Mesenchymal stem cell (in vitro differentiated cells and primary cell): ENCODE results near the gene KRT23.

Source experiments
- DNase-seq: peaks from one replicate; pipeline ENCODE4 v3.0.0-alpha.2; 2013
- H2AFZ ChIP-seq: one replicate; pipeline ENCODE4 v1.6.1; 2013; ENCODE audit warnings: low read depth, mild to moderate bottlenecking, control low read depth, inconsistent platforms, low read length, moderate library complexity
- H2AK5ac ChIP-seq: 2 replicates; pipeline ENCODE4 v1.6.1; 2013; ENCODE audit warnings: low read length, moderate library complexity, mild to moderate bottlenecking, inconsistent platforms; ENCODE audit not compliant: severe bottlenecking
- H2BK120ac ChIP-seq: one replicate; pipeline ENCODE4 v1.6.1; 2013; ENCODE audit warnings: low read depth, mild to moderate bottlenecking, inconsistent platforms, low read length, moderate library complexity
- H2BK12ac ChIP-seq, 2 experiments: one replicate each; pipeline ENCODE4 v1.6.1; 2013; ENCODE audit warnings: inconsistent platforms in 2 of 2, low read length in 2 of 2, mild to moderate bottlenecking in 2 of 2, moderate library complexity in 2 of 2, control low read depth in 1 of 2
- H2BK15ac ChIP-seq: one replicate; pipeline ENCODE4 v1.6.1; 2013; ENCODE audit warnings: mild to moderate bottlenecking, low read depth, inconsistent platforms; ENCODE audit not compliant: poor library complexity, severe bottlenecking
- H2BK5ac ChIP-seq: 2 replicates; pipeline ENCODE4 v1.6.1; 2013; ENCODE audit warnings: low read depth, mild to moderate bottlenecking, low read length, control low read depth, inconsistent platforms; ENCODE audit not compliant: poor library complexity, severe bottlenecking
- H3K14ac ChIP-seq, 2 experiments: one replicate each; pipeline ENCODE4 v1.6.1; 2013; ENCODE audit warnings: inconsistent platforms in 2 of 2, low read length in 2 of 2, control low read depth in 1 of 2, mild to moderate bottlenecking in 1 of 2, moderate library complexity in 1 of 2
- H3K18ac ChIP-seq, 2 experiments: one replicate each; pipeline ENCODE4 v1.6.1; 2013; ENCODE audit warnings: inconsistent platforms in 2 of 2, low read length in 2 of 2, control low read depth in 1 of 2, low read depth in 1 of 2, mild to moderate bottlenecking in 1 of 2
- H3K23ac ChIP-seq, 2 experiments: one replicate each; pipeline ENCODE4 v1.6.1; 2013; ENCODE audit warnings: inconsistent platforms in 2 of 2, low read length in 2 of 2, mild to moderate bottlenecking in 2 of 2, moderate library complexity in 2 of 2, control low read depth in 1 of 2
- H3K27ac ChIP-seq: 2 replicates; pipeline ENCODE4 v1.5.1; 2013; ENCODE audit warnings: mild to moderate bottlenecking, moderate library complexity, low read length, control low read depth, inconsistent platforms; ENCODE audit not compliant: poor library complexity, severe bottlenecking
- H3K27me3 ChIP-seq, 2 experiments: 2 replicates each; pipeline versions ENCODE4 v1.6.1 to v1.7.0; 2013; ENCODE audit warnings: low read length in 2 of 2, mild to moderate bottlenecking in 2 of 2, moderate library complexity in 2 of 2, control low read depth in 1 of 2, inconsistent platforms in 1 of 2; ENCODE audit not compliant: control insufficient read depth in 1 of 2, insufficient read depth in 1 of 2
- H3K36me3 ChIP-seq, 2 experiments: 2 replicates each; pipeline versions ENCODE4 v1.6.1 to v1.7.0; 2013; ENCODE audit warnings: low read length in 2 of 2, control low read depth in 1 of 2, inconsistent platforms in 1 of 2, low read depth in 1 of 2, mild to moderate bottlenecking in 1 of 2; ENCODE audit not compliant: insufficient read depth in 2 of 2, control insufficient read depth in 1 of 2
- H3K4ac ChIP-seq, 2 experiments: one replicate each; pipeline ENCODE4 v1.6.1; 2013; ENCODE audit warnings: inconsistent platforms in 2 of 2, low read length in 2 of 2, mild to moderate bottlenecking in 2 of 2, moderate library complexity in 2 of 2, control low read depth in 1 of 2, low read depth in 1 of 2
- H3K4me1 ChIP-seq: 2 replicates; pipeline ENCODE4 v1.6.1; 2013; ENCODE audit warnings: low read depth, low read length, control low read depth; ENCODE audit not compliant: control insufficient read depth, insufficient read depth
- H3K4me2 ChIP-seq: 2 replicates; pipeline ENCODE4 v1.6.1; 2013; ENCODE audit warnings: low read length, mild to moderate bottlenecking, inconsistent platforms; ENCODE audit not compliant: poor library complexity, severe bottlenecking
- H3K4me3 ChIP-seq, 2 experiments: 2 replicates each; pipeline versions ENCODE4 v1.5.1 to v1.7.0; 2013; ENCODE audit warnings: low read length in 2 of 2, mild to moderate bottlenecking in 2 of 2, control low read depth in 1 of 2, low read depth in 1 of 2; ENCODE audit not compliant: insufficient read depth in 1 of 2
- H3K79me1 ChIP-seq: replicated peaks from 2 replicates; pipeline ENCODE4 v1.6.1; 2013; ENCODE audit warnings: mild to moderate bottlenecking, control low read depth, low read length, inconsistent platforms; ENCODE audit not compliant: poor library complexity, severe bottlenecking
- H3K9ac ChIP-seq: 2 replicates; pipeline ENCODE4 v1.7.0; 2013; ENCODE audit warnings: mild to moderate bottlenecking, low read length, moderate library complexity
- H3K9me3 ChIP-seq: 2 replicates; pipeline ENCODE4 v1.7.0; 2013; ENCODE audit warnings: mild to moderate bottlenecking, low read length; ENCODE audit not compliant: control insufficient read depth
- H4K8ac ChIP-seq: one replicate; pipeline ENCODE4 v1.6.1; 2013; ENCODE audit warnings: inconsistent platforms, mild to moderate bottlenecking, low read length, moderate library complexity
- H4K91ac ChIP-seq: one replicate; pipeline ENCODE4 v1.6.1; 2013; ENCODE audit warnings: mild to moderate bottlenecking, low read length, inconsistent platforms
- WGBS: methylation state at CpG from one replicate; pipeline ENCODE4 v1.1.7; 2013; ENCODE audit warnings: mixed read lengths; 5-methylcytosine and 5-hydroxymethylcytosine counted together

Gene KRT23

DNA sequence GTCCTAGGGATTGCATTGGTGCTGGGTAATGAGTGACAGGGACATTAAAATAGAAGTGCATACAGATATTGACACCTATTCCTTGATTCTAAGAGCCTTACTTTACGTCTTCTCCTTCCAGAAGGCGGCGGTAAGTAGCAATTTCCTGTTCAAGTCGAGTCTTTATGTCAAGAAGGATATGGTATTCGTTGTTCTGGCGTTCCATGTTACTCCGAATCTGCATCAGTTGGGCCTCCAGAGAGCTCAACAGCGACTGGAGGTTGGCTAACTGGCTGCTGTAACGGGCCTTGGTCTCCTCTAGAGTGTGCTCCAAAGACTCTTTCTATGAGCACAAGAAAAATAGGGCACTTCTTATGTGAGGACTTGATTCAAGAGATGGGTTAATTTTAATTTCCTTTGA, 59.4 kb downstream of the KRT23 start:
- Histone ChIP-seq H3K9me3 (no peaks in the 10 kb centered on the region), H4K91ac (no peak overlapping the region), H3K14ac (no peak overlapping the region), H3K36me3 (no peaks in the 10 kb centered on the region), H3K4ac (no peak overlapping the region), H2BK120ac (no peak overlapping the region), H3K4me1 (no peaks in the 10 kb centered on the region), H3K23ac (no peak overlapping the region), H4K8ac (no peak overlapping the region), H2AFZ (no peak overlapping the region), H3K18ac (no peak overlapping the region), H2BK5ac (no peak overlapping the region), H3K4me2 (no peak overlapping the region), H3K27ac (no peak overlapping the region), H2BK15ac (no peak overlapping the region), H2AK5ac (no peak overlapping the region), H3K27me3 (no peaks in the 10 kb centered on the region), H2BK12ac (no peak overlapping the region), H3K4me3 (no peak overlapping the region), H3K9ac (no peak overlapping the region), H3K79me1 (no peaks in the 10 kb centered on the region)
- DNase-seq: no peak
- WGBS: 84% methylated on average over 9 of the region's 9 CpGs

DNA sequence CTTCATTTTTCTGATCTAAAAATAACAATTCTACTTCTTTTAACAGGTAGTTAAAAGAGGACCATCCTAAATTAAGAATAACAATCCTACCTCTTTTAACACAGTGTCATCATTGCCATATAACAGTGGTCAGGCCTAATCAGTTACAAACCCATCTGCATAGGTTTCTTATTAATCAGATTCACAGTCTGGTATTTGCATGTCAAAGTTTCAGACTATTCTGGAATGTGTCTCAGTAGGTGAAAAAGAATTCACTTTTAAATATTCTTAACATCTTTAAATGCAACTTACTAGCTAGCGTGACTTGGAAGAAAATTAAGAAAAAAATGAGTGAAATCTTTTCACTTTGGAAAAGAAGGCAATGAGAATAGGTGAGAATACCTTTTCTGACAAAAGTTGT, 63.6 kb downstream of the KRT23 start:
- Histone ChIP-seq H3K79me1 (no peaks in the 10 kb centered on the region), H3K14ac (no peak overlapping the region), H3K23ac (no peak overlapping the region), H4K8ac (no peak overlapping the region), H3K36me3 (no peaks in the 10 kb centered on the region), H2BK5ac (no peak overlapping the region), H3K4me3 (no peak overlapping the region), H3K4ac (no peak overlapping the region), H3K27me3 (no peaks in the 10 kb centered on the region), H4K91ac (no peak overlapping the region), H3K9me3 (no peaks in the 10 kb centered on the region), H2BK12ac (no peak overlapping the region), H2AK5ac (no peak overlapping the region), H2BK15ac (no peak overlapping the region), H2AFZ (no peak overlapping the region), H3K9ac (no peak overlapping the region), H2BK120ac (no peak overlapping the region), H3K18ac (no peak overlapping the region), H3K4me1 (no peaks in the 10 kb centered on the region), H3K4me2 (no peak overlapping the region), H3K27ac (no peak overlapping the region)
- WGBS: 100% methylated on average over 1 of the region's 1 CpG
- DNase-seq: no peak

- Histone ChIP-seq H4K91ac (no peak overlapping the region), H3K4me3 (no peak overlapping the region), H2BK12ac (no peak overlapping the region), H2AK5ac (no peak overlapping the region), H3K27me3 (no peaks in the 10 kb centered on the region), H2BK5ac (no peak overlapping the region), H3K23ac (no peak overlapping the region), H3K79me1 (no peaks in the 10 kb centered on the region), H3K27ac (no peak overlapping the region), H3K36me3 (no peaks in the 10 kb centered on the region), H3K4me2 (no peak overlapping the region), H2BK15ac (no peak overlapping the region), H3K14ac (no peak overlapping the region), H2AFZ (no peak overlapping the region), H3K9me3 (no peaks in the 10 kb centered on the region), H3K4me1 (no peaks in the 10 kb centered on the region), H3K9ac (no peak overlapping the region), H4K8ac (no peak overlapping the region), H2BK120ac (no peak overlapping the region), H3K4ac (no peak overlapping the region), H3K18ac (no peak overlapping the region)
- no peak for DNase-seq
These were observed 64.2 kb downstream of the KRT23 start for GRCh38 chr17:40873255-40873654.
